Gastrocnemius medialis (tissue), 4 donors: ENCODE measurements around the gene MYL11.

Experiments
- POLR2A ChIP-seq, 2 donors: fragments of 450-650 bp; IDR thresholded peaks; one replicate each; pipeline ENCODE4 v1.6.1; 2017; ENCODE audit warnings: antibody characterized with exemption in 2 of 2, mild to moderate bottlenecking in 2 of 2, moderate library complexity in 2 of 2
- TF ChIP-seq, protein P1 (sequence below), 5 experiments: fragments of 450-650 bp in 3 of 5; fragments of 200-600 bp in 2 of 5; sonication (generic) in 2 of 5; IDR thresholded peaks in 4 of 5; conservative IDR thresholded peaks in 1 of 5; 1 replicate in 4 of 5; 2 replicates in 1 of 5; pipeline ENCODE4 v1.5.1; 2016 to 2019; ENCODE audit warnings: antibody characterized with exemption in 5 of 5, mild to moderate bottlenecking in 3 of 5, moderate library complexity in 3 of 5

DNA sequence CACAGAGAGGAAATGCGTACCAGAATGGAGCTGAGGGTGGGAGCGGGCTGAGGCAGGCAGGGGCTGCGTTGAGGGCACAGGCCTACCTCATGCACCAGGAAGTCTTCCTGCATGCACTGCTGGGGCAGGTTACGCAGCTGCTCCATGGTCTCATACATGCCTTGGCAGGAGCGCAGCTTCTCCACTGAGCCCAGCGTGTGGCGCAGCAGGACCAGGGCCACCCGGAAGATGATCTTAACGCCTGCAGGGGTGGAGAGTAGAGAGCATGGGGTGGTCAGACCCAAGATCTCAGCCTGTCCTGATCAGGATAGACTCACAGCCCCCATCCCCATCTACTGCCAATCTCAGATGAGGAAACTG lies 16.0 kb upstream of the MYL11 start:
- TF ChIP-seq, protein P1, sequence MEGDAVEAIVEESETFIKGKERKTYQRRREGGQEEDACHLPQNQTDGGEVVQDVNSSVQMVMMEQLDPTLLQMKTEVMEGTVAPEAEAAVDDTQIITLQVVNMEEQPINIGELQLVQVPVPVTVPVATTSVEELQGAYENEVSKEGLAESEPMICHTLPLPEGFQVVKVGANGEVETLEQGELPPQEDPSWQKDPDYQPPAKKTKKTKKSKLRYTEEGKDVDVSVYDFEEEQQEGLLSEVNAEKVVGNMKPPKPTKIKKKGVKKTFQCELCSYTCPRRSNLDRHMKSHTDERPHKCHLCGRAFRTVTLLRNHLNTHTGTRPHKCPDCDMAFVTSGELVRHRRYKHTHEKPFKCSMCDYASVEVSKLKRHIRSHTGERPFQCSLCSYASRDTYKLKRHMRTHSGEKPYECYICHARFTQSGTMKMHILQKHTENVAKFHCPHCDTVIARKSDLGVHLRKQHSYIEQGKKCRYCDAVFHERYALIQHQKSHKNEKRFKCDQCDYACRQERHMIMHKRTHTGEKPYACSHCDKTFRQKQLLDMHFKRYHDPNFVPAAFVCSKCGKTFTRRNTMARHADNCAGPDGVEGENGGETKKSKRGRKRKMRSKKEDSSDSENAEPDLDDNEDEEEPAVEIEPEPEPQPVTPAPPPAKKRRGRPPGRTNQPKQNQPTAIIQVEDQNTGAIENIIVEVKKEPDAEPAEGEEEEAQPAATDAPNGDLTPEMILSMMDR (IDR thresholded peaks at IDR 0.05 in 4 of 5, conservative IDR thresholded peaks at IDR 0.05 in 1 of 5) = no peak
- no peak for TF ChIP-seq POLR2A (IDR thresholded peaks at IDR 0.05)
